ENCODE results near the gene DCDC2C. TPM values are rescaled to one million over a fixed set of nuclear protein-coding genes. Genes with fewer than 3 reads are reported as not detected.

DCDC2C gene
- total RNA-seq, 1 experiment from 2014 or later = not detected

GRCh38 chr2:3770724-3771415 is 67.5 kb downstream of the DCDC2C start:
- Histone ChIP-seq H3K4me1 (ENCODE audit: control insufficient read depth, insufficient read depth, low read length) (no peaks in the 10 kb centered on the region), H3K27ac (ENCODE audit: low read length) (no peak overlapping the region), H3K36me3 (ENCODE audit: control insufficient read depth, insufficient read depth, low read length) (no peaks in the 10 kb centered on the region), H3K9me3 (ENCODE audit: control insufficient read depth, insufficient read depth, low read depth, low read length) (no peaks in the 10 kb centered on the region), H3K27me3 (ENCODE audit: control insufficient read depth, insufficient read depth, low read length) (peaks cover 16% of the 10 kb centered on the region; the same call in 1 of the 2 replicates), H3K4me3 (ENCODE audit: low read depth in 2 of 2, low read length in 2 of 2) (no peak overlapping the region)
- BruUV-seq (replicated peaks) = no TSS peak
- ATAC-seq (no peak), DNase-seq (ENCODE audit: low read depth, low spot score) (no peak)
- TF ChIP-seq TCF7L2 (IDR thresholded peaks at IDR 0.05; ENCODE audit: low read depth, low read length) (no peak), POLR2AphosphoS5 (IDR thresholded peaks at IDR 0.05; ENCODE audit: low read depth, low read length) (no peak), REST (IDR thresholded peaks at IDR 0.05; ENCODE audit: insufficient read depth in 1 of 2, low read depth in 2 of 2, low read length in 1 of 2) (no peak), SIN3A (IDR thresholded peaks at IDR 0.05; ENCODE audit: borderline replicate concordance, insufficient read depth, low read depth, low read length) (no peak), CTCF (IDR thresholded peaks at IDR 0.05) (no peak)
- intact Hi-C loops (cut with micrococcal nuclease; ENCODE audit: unreplicated experiment) = no loop called here
- in situ Hi-C loops (cut with HindIII; ENCODE audit: low pct_unique_long_range_greater_than_20kb, low sequenced_read_pairs) = no loop called here
- ChIA-PET CTCF (no interaction called here), POLR2A (no interaction called here)

GRCh38 chr2:3771576-3771975 is 68.2 kb downstream of the DCDC2C start:
- POLR2A ChIA-PET = no interaction called here
- no peak overlapping the region for H3K4me3 ChIP-seq (ENCODE audit: low read depth in 2 of 2, low read length in 2 of 2)

More at GRCh38 chr2:3771576-3771975, 68.2 kb downstream of the DCDC2C start:
- H3K4me1 ChIP-seq (ENCODE audit: control insufficient read depth, insufficient read depth, low read length) = no peaks in the 10 kb centered on the region
- intact Hi-C loops (cut with micrococcal nuclease; ENCODE audit: unreplicated experiment) (no loop called here), in situ Hi-C loops (cut with HindIII; ENCODE audit: low pct_unique_long_range_greater_than_20kb, low sequenced_read_pairs) (no loop called here)
- peaks cover 16% of the 10 kb centered on the region; the same call in 1 of the 2 replicates for H3K27me3 ChIP-seq (ENCODE audit: control insufficient read depth, insufficient read depth, low read length)
- BruUV-seq (replicated peaks) = no TSS peak
- DNase-seq (ENCODE audit: low read depth, low spot score) = no peak
- ATAC-seq = no peak; the same call in 1 of the 2 replicates
- CTCF ChIA-PET = no interaction called here
- TF ChIP-seq REST (IDR thresholded peaks at IDR 0.05; ENCODE audit: insufficient read depth in 1 of 2, low read depth in 2 of 2, low read length in 1 of 2) (no peak), TCF7L2 (IDR thresholded peaks at IDR 0.05; ENCODE audit: low read depth, low read length) (no peak), CTCF (IDR thresholded peaks at IDR 0.05) (no peak), SIN3A (IDR thresholded peaks at IDR 0.05; ENCODE audit: borderline replicate concordance, insufficient read depth, low read depth, low read length) (no peak), POLR2AphosphoS5 (IDR thresholded peaks at IDR 0.05; ENCODE audit: low read depth, low read length) (no peak)
- H3K27ac ChIP-seq (ENCODE audit: low read length) = no peak overlapping the region
- no peaks in the 10 kb centered on the region for H3K36me3 ChIP-seq (ENCODE audit: control insufficient read depth, insufficient read depth, low read length)
- no peaks in the 10 kb centered on the region for H3K9me3 ChIP-seq (ENCODE audit: control insufficient read depth, insufficient read depth, low read depth, low read length)

Data from Panc1 (cell line).